Ovary (tissue), 9 donors: ENCODE data around the gene CTNNA3. TPM values are rescaled to one million over a fixed set of nuclear protein-coding genes. Genes with fewer than 3 reads are reported as not detected.

Source experiments
- DNase-seq, 5 donors: peaks; one replicate each; pipeline ENCODE4 v3.0.0-alpha.2; 2019 to 2020
- H3K27ac ChIP-seq, 2 donors: fragments of 200-600 bp; one replicate each; pipeline versions ENCODE4 v1.5.1 to v1.8.0; 2019 to 2022
- H3K27me3 ChIP-seq: fragments of 200-600 bp; one replicate; pipeline ENCODE4 v1.8.0; 2022
- H3K36me3 ChIP-seq: fragments of 200-600 bp; sonication (generic); one replicate; pipeline ENCODE4 v1.5.1; 2019
- H3K4me1 ChIP-seq: one replicate; pipeline ENCODE4 v1.8.1; 2013; ENCODE audit warnings: mild to moderate bottlenecking, moderate library complexity; ENCODE audit not compliant: insufficient read depth
- H3K4me3 ChIP-seq: fragments of 200-600 bp; sonication (generic); one replicate; pipeline ENCODE4 v1.5.1; 2017
- H3K9me3 ChIP-seq, 2 donors: fragments of 200-600 bp in 1 of 2; sonication (generic) in 1 of 2; one replicate each; pipeline versions ENCODE4 v1.5.1 to v1.8.1; 2013 to 2019; ENCODE audit warnings: mild to moderate bottlenecking in 1 of 2, moderate library complexity in 1 of 2
- EP300 ChIP-seq: sonication (generic); formaldehyde crosslinking; IDR thresholded peaks from one replicate; pipeline ENCODE4 v1.6.1; 2017; ENCODE audit warnings: antibody characterized with exemption
- POLR2A ChIP-seq: fragments of 450-650 bp; IDR thresholded peaks from one replicate; pipeline ENCODE4 v1.6.1; 2017; ENCODE audit warnings: antibody characterized with exemption, mild to moderate bottlenecking, moderate library complexity
- WGBS, 3 donors: extraction: QIAGEN DNeasy Blood & Tissue Kit in 1 of 3; methylation state at CpG; one replicate each; pipeline versions ENCODE4 v1.1.5 to v1.1.7; 2013 to 2017; 5-methylcytosine and 5-hydroxymethylcytosine counted together
- intact Hi-C, 4 donors: fragments of 100-400 bp; cut with DNase I; formaldehyde crosslinking; loops; one replicate each; pipeline versions ENCODE4 v1.11.0 to v1.15.1; 2022 to 2023
- polyA plus RNA-seq, 2 donors: library from polyadenylated mRNA; stranded (reverse); fragments of 200-250 nt in 1 of 2; fragments of 350-450 nt in 1 of 2; fragmentation: Illumina TruSeq in 1 of 2; extraction: RNeasy Lipid Tissue Mini Kit (QIAGEN cat#74804) in 1 of 2; gene quantifications; one replicate each; pipeline ENCODE4 v1.2.3, GENCODE V29; 2013 to 2014
- total RNA-seq, 7 donors: library from RNA; depleted of rRNA in 2 of 7; stranded (reverse); fragments of >200 nt in 2 of 7; fragmentation: NEBNext Ultra II Directional in 3 of 7; extraction: Animal tissue kit (Norgen Biotek cat#: 25700) in 3 of 7; gene quantifications; one replicate each; pipeline versions ENCODE4 v1.1.0 to v1.2.4, GENCODE V29; 2016 to 2023
- TF ChIP-seq, protein P1 (sequence below), 3 donors: fragments of 450-650 bp in 2 of 3; fragments of 200-600 bp in 1 of 3; IDR thresholded peaks; one replicate each; pipeline versions ENCODE4 v1.5.1 to v1.8.0; 2016 to 2022; ENCODE audit warnings: antibody characterized with exemption in 3 of 3, mild to moderate bottlenecking in 1 of 3
- donor health status: DM: no; HTN: no; CAD: no; lungs with moderate emphysema.
- donor health status: DM: no; HTN: no; CAD: no.
- donor health status: Bipolar disorder and iron deficiency.
- donor health status: DM: yes; HTN: yes; CAD: no.
- donor health status: DM: no; HTN: no; CAD: no.
- donor health status: DM: yes; HTN: yes; CAD: no.

CTNNA3 gene
- total and polyA plus RNA-seq, 9 donors, result 1.9 to 9.7 (median 4.0) TPM

DNA sequence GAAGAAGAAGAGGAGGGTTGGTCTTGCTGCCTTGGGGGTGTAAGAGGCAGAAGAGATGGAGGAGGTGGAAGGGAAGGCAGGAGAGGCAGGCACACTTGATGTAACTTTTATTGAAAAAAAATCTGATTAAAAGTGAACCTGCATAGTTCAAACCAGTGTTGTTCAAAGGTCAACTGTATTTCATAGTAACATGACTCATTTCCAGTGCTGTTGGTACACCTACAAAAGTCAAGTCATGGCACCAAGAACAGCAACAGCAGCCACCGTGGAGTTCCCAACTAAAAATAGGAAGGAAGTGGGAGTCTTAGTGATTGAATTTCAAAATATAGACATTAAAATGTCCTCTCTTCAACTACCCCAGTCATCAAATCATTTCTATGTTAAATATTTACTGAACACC lies 88.5 kb downstream of the CTNNA3 start:
- DNase-seq, result no peak
- TF ChIP-seq POLR2A (no peak), EP300 (no peak)
- TF ChIP-seq, protein P1, sequence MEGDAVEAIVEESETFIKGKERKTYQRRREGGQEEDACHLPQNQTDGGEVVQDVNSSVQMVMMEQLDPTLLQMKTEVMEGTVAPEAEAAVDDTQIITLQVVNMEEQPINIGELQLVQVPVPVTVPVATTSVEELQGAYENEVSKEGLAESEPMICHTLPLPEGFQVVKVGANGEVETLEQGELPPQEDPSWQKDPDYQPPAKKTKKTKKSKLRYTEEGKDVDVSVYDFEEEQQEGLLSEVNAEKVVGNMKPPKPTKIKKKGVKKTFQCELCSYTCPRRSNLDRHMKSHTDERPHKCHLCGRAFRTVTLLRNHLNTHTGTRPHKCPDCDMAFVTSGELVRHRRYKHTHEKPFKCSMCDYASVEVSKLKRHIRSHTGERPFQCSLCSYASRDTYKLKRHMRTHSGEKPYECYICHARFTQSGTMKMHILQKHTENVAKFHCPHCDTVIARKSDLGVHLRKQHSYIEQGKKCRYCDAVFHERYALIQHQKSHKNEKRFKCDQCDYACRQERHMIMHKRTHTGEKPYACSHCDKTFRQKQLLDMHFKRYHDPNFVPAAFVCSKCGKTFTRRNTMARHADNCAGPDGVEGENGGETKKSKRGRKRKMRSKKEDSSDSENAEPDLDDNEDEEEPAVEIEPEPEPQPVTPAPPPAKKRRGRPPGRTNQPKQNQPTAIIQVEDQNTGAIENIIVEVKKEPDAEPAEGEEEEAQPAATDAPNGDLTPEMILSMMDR (IDR thresholded peaks at IDR 0.05), result no peak
- 34 to 60% (median 45%) methylated on average over 1 of the region's 1 CpG for WGBS, 3 donors
- no peak overlapping the region for H3K27ac ChIP-seq
- H3K36me3 ChIP-seq, result no peaks in the 10 kb centered on the region
- H3K9me3 ChIP-seq, result no peaks in the 10 kb centered on the region
- no peaks in the 10 kb centered on the region for H3K27me3 ChIP-seq
- H3K4me1 ChIP-seq, result no peaks in the 10 kb centered on the region
- intact Hi-C loops, result no loop called here
- H3K4me3 ChIP-seq, result no peak overlapping the region

DNA sequence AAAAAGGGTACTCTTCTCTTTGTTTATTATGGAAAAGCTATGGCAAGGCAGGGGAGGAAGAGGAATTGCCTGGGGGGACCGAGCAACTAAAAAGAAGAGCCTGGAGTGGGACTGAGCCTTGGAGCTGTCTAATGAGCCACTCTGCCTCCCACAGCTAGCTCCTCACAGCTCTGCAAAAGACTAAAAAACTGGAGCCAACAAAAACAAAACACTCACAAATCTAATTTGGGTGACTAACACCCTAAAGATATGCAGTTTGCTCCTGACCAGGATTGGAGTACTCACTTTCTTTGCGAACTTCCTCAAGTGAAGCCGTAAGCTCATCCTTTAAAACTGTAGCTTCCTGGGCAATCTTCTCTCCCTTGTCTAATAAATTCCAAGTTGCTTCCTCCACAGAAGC lies 89.4 kb downstream of the CTNNA3 start:
- no peak for TF ChIP-seq EP300
- no peak for TF ChIP-seq POLR2A
- TF ChIP-seq, protein P1 (IDR thresholded peaks at IDR 0.05), result no peak
- no peaks in the 10 kb centered on the region for H3K27me3 ChIP-seq
- intact Hi-C loops, result no loop called here
- WGBS, 3 donors, result 11 to 24% (median 13%) methylated on average over 3 of the region's 3 CpGs
- no peak for DNase-seq
- H3K9me3 ChIP-seq, result no peaks in the 10 kb centered on the region
- no peak overlapping the region for H3K4me3 ChIP-seq
- H3K27ac ChIP-seq, result no peak overlapping the region
- H3K4me1 ChIP-seq, result no peaks in the 10 kb centered on the region
- H3K36me3 ChIP-seq, result no peaks in the 10 kb centered on the region

DNA sequence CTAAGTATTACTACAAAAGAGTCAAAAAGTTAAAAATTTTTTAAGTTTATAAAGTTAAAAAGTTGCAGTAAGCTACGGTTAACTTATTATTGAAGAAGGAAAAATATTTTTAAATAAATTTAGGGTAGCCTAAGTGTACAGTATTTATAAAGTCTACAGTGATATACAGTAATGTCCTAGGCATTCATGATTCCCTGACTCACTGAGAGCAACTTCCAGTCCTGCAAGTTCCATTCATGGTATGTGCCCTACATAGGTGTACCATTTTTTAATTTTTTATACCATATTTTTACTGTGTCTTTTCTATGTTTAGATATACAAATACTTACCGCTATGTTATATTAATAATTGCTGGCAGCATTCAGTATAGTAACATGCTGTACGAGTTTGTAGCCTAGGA lies 92.3 kb downstream of the CTNNA3 start:
- Histone ChIP-seq H3K4me1 (no peaks in the 10 kb centered on the region), H3K27ac (no peak overlapping the region), H3K27me3 (no peaks in the 10 kb centered on the region), H3K4me3 (no peak overlapping the region), H3K36me3 (no peaks in the 10 kb centered on the region), H3K9me3 (no peaks in the 10 kb centered on the region)
- DNase-seq, result no peak
- intact Hi-C loops, result no loop called here
- no peak for TF ChIP-seq POLR2A
- TF ChIP-seq, protein P1 (IDR thresholded peaks at IDR 0.05), result no peak
- TF ChIP-seq EP300, result no peak
- WGBS, 3 donors, result 95 to 97% (median 96%) methylated on average over 3 of the region's 3 CpGs

DNA sequence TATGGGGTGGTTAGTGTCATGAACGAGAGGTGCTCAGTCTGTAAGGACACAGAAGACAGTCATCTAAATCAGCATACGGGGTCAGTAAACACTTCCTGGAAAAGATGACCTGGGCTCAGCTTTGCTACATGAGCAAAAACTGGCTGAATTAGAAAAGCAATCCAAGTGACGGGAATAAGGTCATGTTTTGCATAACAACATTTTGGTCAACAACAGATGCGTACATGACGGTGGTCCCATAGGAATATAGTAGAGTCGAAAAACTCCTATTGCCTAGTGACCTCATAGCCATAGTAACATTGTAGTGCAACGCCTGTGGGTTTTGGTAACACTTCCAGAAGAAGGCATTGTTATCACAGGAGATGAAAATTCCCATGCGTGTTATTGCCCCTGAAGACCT lies 92.9 kb downstream of the CTNNA3 start:
- Histone ChIP-seq H3K27ac (no peak overlapping the region), H3K27me3 (no peaks in the 10 kb centered on the region), H3K4me3 (no peak overlapping the region), H3K9me3 (no peaks in the 10 kb centered on the region), H3K36me3 (no peaks in the 10 kb centered on the region), H3K4me1 (no peaks in the 10 kb centered on the region)
- no peak for TF ChIP-seq POLR2A
- TF ChIP-seq EP300, result no peak
- TF ChIP-seq, protein P1 (IDR thresholded peaks at IDR 0.05), result no peak
- 89 to 94% (median 92%) methylated on average over 8 of the region's 8 CpGs for WGBS, 3 donors
- intact Hi-C loops, result no loop called here
- DNase-seq, result no peak
